GM12864 (cell line): Measurements from ENCODE around the gene NTRK3.

Experiments used
- DNase-seq: peaks from one replicate; pipeline ENCODE4 v3.0.0-alpha.2; 2011; ENCODE audit warnings: low read depth
- H3K4me3 ChIP-seq: 2 replicates; pipeline ENCODE4 v1.5.1; 2011; ENCODE audit warnings: mild to moderate bottlenecking, low read depth, low read length, control low read depth
- TF ChIP-seq, protein P1 (sequence below): IDR thresholded peaks from 2 replicates; pipeline ENCODE4 v1.5.1; 2011; ENCODE audit warnings: low read depth, mild to moderate bottlenecking, moderate library complexity, low read length, control low read depth, inconsistent platforms; ENCODE audit errors: missing control alignments

Gene NTRK3

DNA sequence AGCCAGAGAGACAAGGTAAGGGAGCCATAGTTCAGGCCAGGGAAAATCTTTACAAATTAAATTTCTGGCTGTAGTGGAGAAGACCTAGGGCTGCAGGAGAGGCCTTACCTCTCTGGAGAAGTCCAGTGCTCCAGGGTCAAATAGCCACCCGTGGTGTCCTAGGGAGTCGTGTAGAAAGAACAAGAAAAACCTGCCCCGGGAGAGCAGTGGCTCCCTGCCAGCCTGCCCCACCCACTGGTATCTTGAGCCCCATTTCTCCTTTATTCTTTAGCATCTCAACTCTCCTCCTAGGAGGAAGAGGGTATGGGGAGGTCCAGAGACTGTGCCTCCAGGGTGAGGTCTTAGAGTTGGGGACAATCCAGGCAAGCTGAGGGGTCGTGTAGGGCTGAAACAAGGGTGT is 32.1 kb upstream of the NTRK3 start:
- TF ChIP-seq, protein P1, sequence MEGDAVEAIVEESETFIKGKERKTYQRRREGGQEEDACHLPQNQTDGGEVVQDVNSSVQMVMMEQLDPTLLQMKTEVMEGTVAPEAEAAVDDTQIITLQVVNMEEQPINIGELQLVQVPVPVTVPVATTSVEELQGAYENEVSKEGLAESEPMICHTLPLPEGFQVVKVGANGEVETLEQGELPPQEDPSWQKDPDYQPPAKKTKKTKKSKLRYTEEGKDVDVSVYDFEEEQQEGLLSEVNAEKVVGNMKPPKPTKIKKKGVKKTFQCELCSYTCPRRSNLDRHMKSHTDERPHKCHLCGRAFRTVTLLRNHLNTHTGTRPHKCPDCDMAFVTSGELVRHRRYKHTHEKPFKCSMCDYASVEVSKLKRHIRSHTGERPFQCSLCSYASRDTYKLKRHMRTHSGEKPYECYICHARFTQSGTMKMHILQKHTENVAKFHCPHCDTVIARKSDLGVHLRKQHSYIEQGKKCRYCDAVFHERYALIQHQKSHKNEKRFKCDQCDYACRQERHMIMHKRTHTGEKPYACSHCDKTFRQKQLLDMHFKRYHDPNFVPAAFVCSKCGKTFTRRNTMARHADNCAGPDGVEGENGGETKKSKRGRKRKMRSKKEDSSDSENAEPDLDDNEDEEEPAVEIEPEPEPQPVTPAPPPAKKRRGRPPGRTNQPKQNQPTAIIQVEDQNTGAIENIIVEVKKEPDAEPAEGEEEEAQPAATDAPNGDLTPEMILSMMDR, result no peak
- H3K4me3 ChIP-seq, result no peak overlapping the region
- DNase-seq, result no peak

DNA sequence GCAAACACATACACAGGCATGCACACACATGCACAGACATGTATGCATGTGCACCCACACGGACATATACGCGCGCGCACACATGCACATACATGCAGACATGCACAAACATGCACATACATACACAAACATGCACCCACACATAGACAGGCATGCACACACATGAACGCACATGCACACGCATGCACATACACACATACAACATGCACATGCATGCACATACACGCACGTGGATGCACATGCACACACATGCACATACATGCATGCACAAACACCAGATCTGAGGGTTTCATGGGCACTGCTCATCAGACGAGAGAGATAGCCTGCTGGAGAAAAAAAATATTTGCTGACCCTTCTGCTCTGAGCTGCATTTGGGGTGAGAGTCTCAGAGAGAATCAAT is 31.7 kb upstream of the NTRK3 start:
- TF ChIP-seq, protein P1, result no peak
- DNase-seq, result no peak

GRCh38 chr15:88284318-88284998 is 27.9 kb upstream of the NTRK3 start:
- H3K4me3 ChIP-seq, result no peak overlapping the region
- DNase-seq, result no peak
- TF ChIP-seq, protein P1, result no peak

More for the DNA sequence above, 31.7 kb upstream of the NTRK3 start:
- no peak overlapping the region for H3K4me3 ChIP-seq

GRCh38 chr15:88282614-88283013 is 26.1 kb upstream of the NTRK3 start:
- TF ChIP-seq, protein P1, result no peak
- DNase-seq, result no peak
- H3K4me3 ChIP-seq, result no peak overlapping the region

- TF ChIP-seq, protein P1, result no peak
- DNase-seq, result no peak
- H3K4me3 ChIP-seq, result no peak overlapping the region
Observed at GRCh38 chr15:88276821-88277410, 20.4 kb upstream of the NTRK3 start.

GRCh38 chr15:88275804-88276203 is 19.3 kb upstream of the NTRK3 start:
- TF ChIP-seq, protein P1, result no peak
- no peak overlapping the region for H3K4me3 ChIP-seq
- DNase-seq, result no peak
